ENCODE results near the gene BORCS8. TPM values are rescaled to one million over a fixed set of nuclear protein-coding genes. Genes with fewer than 3 reads are reported as not detected.

Gene BORCS8
- total RNA-seq, 4 donors from 2014 or later: 11.8 to 29.1 (median 18.8) TPM

GRCh38 chr19:19162495-19162894 lies 29.5 kb downstream of the BORCS8 start:
- Histone ChIP-seq H3K4me1 (no peaks in the 10 kb centered on the region), H3K4me3 (no peak overlapping the region), H3K9me3 (no peaks in the 10 kb centered on the region), H3K27ac (no peak overlapping the region), H3K27me3 (no peaks in the 10 kb centered on the region), H3K36me3 (peaks cover 0 to 2% (median 0%) of the 10 kb centered on the region in 3 donors)
- 85 to 88% methylated on average over 7 of the region's 7 CpGs for WGBS, 2 donors
- no peak for DNase-seq (ENCODE audit: low spot score in 2 of 2)
- TF ChIP-seq POLR2A (IDR thresholded peaks at IDR 0.05) (no peak), EP300 (IDR thresholded peaks at IDR 0.05) (no peak), CTCF (IDR thresholded peaks at IDR 0.05) (no peak)

GRCh38 chr19:19160461-19161035 lies 31.4 kb downstream of the BORCS8 start:
- H3K27ac ChIP-seq: no peak overlapping the region
- H3K4me3 ChIP-seq: no peak overlapping the region
- no peaks in the 10 kb centered on the region for H3K4me1 ChIP-seq
- no peak for DNase-seq (ENCODE audit: low spot score in 2 of 2)
- no peaks in the 10 kb centered on the region for H3K27me3 ChIP-seq
- no peaks in the 10 kb centered on the region for H3K9me3 ChIP-seq
- no peak for TF ChIP-seq CTCF (IDR thresholded peaks at IDR 0.05)
- 58 to 66% methylated on average over 11 to 22 of the region's 26 CpGs for WGBS, 2 donors
- H3K36me3 ChIP-seq: peaks cover 0 to 22% (median 0%) of the 10 kb centered on the region in 3 donors

- Histone ChIP-seq H3K9me3 (no peaks in the 10 kb centered on the region), H3K4me3 (no peak overlapping the region), H3K27ac (no peak overlapping the region), H3K27me3 (no peaks in the 10 kb centered on the region), H3K36me3 (peaks cover 0 to 31% (median 0%) of the 10 kb centered on the region in 3 donors), H3K4me1 (no peaks in the 10 kb centered on the region)
- WGBS, 2 donors: 89 to 94% methylated on average over 4 of the region's 4 CpGs
- no peak for TF ChIP-seq CTCF (IDR thresholded peaks at IDR 0.05)
- TF ChIP-seq POLR2A (IDR thresholded peaks at IDR 0.05): no peak
- TF ChIP-seq EP300 (IDR thresholded peaks at IDR 0.05): no peak
- no peak for DNase-seq (ENCODE audit: low spot score in 2 of 2)
These were observed 32.4 kb downstream of the BORCS8 start for GRCh38 chr19:19159534-19159933.

- Histone ChIP-seq H3K36me3 (peaks cover 0 to 33% (median 0%) of the 10 kb centered on the region in 3 donors), H3K27ac (no peak overlapping the region), H3K4me1 (no peaks in the 10 kb centered on the region), H3K4me3 (no peak overlapping the region), H3K9me3 (no peaks in the 10 kb centered on the region), H3K27me3 (no peaks in the 10 kb centered on the region)
- no peak for DNase-seq (ENCODE audit: low spot score in 2 of 2)
- WGBS, 2 donors: 77 to 82% methylated on average over 6 of the region's 6 CpGs
- TF ChIP-seq POLR2A (IDR thresholded peaks at IDR 0.05) (no peak), CTCF (IDR thresholded peaks at IDR 0.05) (no peak), EP300 (IDR thresholded peaks at IDR 0.05) (no peak)
These were observed 34.1 kb downstream of the BORCS8 start for GRCh38 chr19:19157808-19158207.

GRCh38 chr19:19155495-19156219 lies 36.3 kb downstream of the BORCS8 start:
- peaks cover 0 to 38% (median 0%) of the 10 kb centered on the region in 3 donors for H3K36me3 ChIP-seq
- no peaks in the 10 kb centered on the region for H3K4me1 ChIP-seq
- no peak overlapping the region for H3K4me3 ChIP-seq
- no peak for DNase-seq (ENCODE audit: low spot score in 2 of 2)
- H3K9me3 ChIP-seq: no peaks in the 10 kb centered on the region
- TF ChIP-seq EP300 (IDR thresholded peaks at IDR 0.05) (no peak), POLR2A (IDR thresholded peaks at IDR 0.05) (no peak), CTCF (IDR thresholded peaks at IDR 0.05) (no peak)
- no peak overlapping the region for H3K27ac ChIP-seq
- H3K27me3 ChIP-seq: no peaks in the 10 kb centered on the region
- WGBS, 2 donors: 90 to 95% methylated on average over 10 of the region's 10 CpGs

All from tibial nerve (tissue), 4 donors.